ENCODE measurements around the gene MAP1B.

The MAP1B gene

DNA sequence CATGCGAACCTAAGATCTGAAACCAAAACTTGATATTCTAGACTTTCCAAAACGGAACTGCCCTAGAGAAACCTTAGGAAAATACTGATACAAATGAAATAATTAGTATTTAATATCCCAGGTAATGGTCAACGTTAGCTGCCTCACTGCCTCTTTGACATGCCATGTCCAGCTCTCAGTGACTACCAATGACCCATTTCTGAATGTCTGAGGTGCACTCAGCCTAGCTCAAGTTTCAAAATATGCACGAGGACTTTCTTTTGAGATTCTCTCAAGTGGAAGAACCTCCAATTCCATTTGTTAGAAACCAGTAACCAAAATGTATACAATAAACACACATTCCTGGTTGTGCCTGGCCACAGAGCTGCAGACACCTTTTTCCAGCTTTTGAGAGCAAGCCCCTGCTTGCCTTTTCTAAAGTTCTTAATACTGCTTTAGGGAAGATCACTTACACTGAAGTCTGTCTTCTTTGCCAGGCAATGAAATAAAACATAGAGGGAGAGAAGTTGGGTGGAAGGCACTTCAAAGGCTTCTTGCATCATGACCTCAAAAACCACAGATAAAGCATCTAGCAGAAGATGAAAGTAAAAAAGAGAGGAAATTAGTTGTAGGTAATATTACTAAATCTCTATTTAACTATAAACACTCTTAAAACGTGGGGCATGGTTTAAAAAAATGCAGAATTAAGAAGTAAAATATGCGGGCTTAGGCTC is 124.9 kb downstream of the MAP1B start:
- peak; percentile 61 for DNase-seq

- DNase-seq: no peak
Observed at GRCh38 chr5:72232838-72233237, 125.6 kb downstream of the MAP1B start.

DNA sequence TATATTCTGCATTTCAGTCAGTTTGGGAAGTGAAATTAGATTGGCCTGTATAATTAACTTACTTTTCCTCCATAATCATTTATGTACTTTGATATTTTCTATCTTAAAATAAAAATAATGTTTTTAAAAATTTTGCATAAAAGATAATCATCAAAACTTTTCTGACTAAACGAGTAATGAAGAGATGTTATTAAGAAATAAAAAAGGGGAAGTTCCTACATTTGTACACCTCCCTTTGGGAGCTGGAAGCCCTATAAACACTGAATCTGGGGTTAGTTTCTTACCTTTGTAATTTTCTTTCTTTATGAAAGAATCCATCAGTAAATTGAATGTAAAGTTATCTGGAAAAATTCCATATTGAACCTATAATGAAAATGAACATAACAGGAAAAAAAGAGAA is 126.6 kb downstream of the MAP1B start:
- no peak for DNase-seq

GRCh38 chr5:72234265-72234700 is 127.0 kb downstream of the MAP1B start:
- DNase-seq: peak; percentile 72

DNA sequence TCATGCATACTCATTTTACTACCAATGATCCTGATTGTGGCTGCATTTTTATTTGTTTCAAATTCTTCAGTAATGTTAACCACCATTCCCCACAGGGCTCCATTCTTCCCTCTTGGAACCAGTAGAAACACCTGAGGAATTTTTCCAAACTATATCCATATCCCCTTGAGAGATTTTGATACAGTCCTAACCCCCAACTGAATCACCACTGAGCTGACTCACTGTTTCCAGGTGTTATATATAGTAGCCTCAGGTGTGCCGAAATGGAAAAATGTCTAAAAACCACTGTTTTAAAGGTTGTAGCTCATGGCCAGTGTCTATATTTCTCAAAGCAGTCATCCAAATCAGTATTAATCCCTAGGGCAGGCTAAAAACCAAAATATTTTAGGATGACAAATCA is 127.6 kb downstream of the MAP1B start:
- DNase-seq: no peak

DNA sequence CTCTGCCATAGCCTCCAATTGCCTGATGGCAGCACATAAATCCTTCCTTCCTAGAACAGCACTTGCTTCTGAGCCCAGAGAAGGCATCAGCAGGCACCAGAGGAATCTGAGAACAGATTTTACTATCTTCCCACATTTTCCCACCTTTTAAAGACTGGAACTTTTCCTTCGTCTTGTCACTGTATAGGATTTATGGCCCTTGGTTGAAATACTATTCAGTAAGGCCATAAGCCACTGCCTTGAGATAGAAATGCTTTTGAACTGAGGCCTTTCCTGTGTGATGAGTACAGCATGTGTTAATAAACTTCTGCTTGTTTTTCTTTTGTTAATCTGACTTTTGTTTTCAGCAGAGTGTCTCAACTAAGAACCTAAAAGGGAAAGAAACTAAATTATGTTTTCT is 128.4 kb downstream of the MAP1B start:
- DNase-seq: no peak

- no peak for DNase-seq
Observed at GRCh38 chr5:72237415-72237814, 130.1 kb downstream of the MAP1B start.

- DNase-seq: no peak
Observed at GRCh38 chr5:72237879-72238278, 130.6 kb downstream of the MAP1B start.

DNA sequence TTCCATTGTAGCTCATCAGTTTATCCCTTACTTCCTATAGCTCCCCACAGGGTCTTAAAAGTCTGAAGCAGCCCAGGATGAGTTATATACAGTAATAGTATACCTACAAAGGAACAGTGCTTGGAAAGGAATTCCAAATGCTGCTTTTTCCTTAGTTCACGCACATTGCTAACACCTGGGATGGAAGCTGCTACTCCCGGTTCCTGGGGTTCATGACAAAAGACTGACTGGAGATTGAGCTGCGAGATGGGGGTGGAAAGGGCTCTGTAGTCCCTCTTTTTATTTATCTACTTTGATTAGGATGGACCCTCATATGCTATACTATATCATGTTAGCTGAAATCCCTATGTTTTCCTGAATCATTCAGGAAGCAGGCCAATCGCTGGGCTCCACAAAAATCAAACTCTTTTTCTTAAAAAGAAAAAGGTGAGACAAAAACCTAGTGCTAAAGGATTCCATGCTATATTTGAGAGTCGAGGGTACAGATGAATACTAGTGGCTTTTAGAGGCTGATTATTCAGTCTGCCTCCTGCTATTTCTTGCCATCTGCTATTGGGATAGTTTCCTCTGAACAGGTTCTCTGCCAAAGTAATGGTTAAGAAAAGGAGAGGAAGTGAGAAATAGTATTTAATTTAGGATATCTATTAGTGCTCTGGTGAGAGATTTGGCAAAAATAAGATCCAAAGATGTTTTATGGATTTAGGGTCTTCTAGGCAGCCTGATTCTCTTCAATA is 131.6 kb downstream of the MAP1B start:
- no peak for DNase-seq

DNA sequence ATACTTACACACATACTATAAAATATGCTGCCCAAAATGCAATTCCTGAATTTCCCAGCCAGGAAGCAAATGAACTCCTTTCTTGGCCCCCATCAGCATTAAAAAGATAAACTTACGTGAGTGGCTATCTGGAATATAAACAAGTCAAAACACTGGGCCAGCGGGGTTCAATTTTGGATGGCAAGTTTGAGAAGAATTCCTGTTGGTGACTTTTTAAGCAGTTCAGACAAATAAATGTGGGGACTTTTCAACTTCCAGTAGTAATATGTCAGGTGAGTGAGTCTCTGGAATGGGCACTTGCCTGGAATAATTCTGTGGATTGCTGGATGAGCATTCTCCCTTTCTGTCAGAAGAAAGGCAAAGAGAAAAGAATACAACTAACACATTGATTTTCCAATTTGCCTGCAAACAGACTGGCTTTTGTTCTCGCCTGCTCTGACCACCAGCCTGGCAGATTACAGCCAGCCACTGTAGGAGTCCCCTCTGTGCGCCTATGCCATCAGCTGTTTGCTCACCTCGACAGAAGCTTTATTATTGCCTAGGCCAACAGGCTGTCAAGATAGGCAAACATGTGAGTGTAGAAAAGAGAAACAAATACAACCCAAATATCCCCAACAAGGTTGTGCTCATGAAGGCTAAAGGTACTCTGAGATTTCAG is 134.2 kb downstream of the MAP1B start:
- no peak for DNase-seq

- DNase-seq: no peak
Observed at GRCh38 chr5:72242796-72243475, 135.7 kb downstream of the MAP1B start.

DNA sequence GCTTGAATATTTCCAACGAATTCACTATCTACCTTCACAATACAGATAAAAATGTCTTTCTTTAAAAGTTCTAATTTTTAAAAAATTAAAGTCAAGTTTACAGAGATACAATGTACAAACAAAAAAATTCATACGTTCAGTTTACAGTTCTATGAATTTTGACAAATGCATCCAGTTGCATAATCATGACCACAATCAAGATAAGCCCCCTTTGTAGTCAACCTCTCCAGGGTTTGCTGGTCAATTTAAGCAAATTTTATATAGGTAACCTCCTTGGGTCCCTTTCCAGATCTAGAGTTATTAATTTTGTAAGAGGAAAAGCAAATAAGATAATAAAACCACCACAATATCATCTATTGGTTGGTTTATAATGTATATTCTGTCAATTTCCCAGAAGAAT is 136.4 kb downstream of the MAP1B start:
- no peak for DNase-seq

DNA sequence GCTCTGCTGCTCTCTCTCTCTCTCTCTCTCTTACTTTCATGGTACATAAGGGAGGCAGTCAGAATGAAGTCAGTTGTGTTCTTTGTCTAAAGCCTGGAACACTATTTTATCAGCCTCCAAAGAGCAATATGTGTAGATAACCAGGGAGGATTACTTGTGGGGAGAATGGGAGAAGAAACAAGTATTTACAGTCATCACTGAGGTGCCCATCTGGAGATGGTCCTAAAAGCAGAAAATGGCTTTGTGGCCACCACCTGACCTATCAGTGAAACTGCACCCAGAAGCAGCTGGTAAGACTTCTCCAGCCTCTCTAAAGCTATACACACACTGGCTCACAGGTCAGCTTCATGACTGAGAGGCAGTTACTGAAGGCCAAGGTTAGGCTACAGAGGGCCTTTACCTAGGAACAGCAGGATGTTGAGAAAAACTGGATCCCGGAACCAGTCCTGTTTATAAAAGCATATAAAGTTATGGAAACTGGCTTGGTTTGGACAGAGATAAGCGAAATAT is 137.6 kb downstream of the MAP1B start:
- no peak for DNase-seq

DNA sequence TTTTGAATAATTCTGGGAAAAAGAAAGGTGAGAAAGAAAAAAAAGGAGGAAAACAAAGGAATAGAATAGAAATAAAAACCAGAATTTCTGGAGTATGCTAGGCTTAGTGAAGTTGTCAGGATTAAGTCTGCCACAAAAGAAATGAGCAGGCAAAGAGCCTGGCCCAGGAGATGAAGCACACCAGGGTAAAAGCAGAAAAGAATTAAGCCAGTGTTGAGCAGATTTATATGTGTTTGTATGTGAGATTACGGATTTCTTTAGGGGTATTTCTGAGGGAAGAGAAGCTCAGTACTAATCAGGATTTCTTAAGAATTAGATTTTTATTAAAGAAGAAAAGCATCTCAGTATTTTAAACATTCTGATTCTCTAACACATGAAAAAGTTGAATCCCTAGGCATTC is 138.3 kb downstream of the MAP1B start:
- no peak for DNase-seq

- DNase-seq: no peak
Observed at GRCh38 chr5:72245951-72246532, 138.8 kb downstream of the MAP1B start.

GRCh38 chr5:72246954-72247442 is 139.7 kb downstream of the MAP1B start:
- no peak for DNase-seq

GRCh38 chr5:72248410-72248981 is 141.2 kb downstream of the MAP1B start:
- DNase-seq: no peak

GRCh38 chr5:72251386-72251785 is 144.1 kb downstream of the MAP1B start:
- no peak for DNase-seq

- DNase-seq: no peak
Observed at GRCh38 chr5:72252008-72252407, 144.7 kb downstream of the MAP1B start.

DNA sequence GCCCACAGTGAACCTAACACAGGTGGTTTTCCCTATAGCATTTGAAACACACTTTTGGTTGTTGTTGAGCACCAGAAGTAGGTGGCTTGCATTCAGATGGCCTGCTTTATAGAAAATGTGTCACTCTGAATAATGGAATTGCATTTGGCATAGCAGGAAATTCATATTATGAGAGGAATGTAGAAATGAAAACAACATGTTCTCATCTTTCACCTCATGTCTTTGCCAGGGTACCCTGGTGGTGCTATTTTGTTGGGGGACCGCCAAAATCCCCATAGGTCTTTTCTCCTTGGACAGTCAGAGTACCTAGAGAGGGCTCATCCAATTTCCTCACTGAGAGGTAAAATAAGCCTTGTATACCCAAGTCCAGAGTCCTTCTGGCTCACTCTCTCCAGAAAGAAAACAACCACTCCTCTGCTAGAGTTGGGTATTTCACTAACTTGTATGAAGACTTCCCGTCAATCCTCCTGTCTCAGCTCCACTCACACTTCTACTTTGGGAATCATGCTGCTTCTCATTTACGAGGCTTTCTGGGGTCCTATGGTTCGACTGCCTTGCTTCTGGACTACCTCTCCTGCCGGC is 145.4 kb downstream of the MAP1B start:
- no peak for DNase-seq

GRCh38 chr5:72255237-72255636 is 148.0 kb downstream of the MAP1B start:
- DNase-seq: no peak

DNA sequence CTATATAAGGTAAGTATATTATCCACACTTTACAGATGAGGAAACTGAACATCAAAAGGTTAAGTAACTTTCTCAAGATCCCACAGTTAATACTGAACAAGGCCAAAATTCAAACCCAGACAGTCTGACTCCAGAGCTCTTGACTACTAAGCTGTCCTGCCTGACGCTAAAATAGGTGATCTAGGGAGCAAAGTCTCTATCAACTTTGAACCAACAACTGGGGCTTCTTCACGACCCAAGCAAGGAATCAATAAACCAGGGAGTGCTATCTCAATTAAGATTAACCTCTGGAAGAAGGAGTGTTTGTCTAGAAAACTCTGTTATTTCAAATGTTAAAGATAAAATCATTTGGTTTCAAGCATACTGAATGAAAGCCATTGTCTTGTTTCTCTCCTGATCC is 148.4 kb downstream of the MAP1B start:
- DNase-seq: no peak

Data from CD4-positive, alpha-beta T cell treated with Interleukin-17A for 1 hour (primary cell).